HG02970 (cell line): ENCODE results near the gene CLASP2.
"Not testable (repeated sequence)": the region's sequence is repeated elsewhere in the genome, so short reads cannot be mapped to it uniquely, and the experiment has no call there.

Experiments
- ATAC-seq: cut with Tn5 transposase; IDR thresholded peaks from one replicate; pipeline ENCODE4 v1.9.1; 2021; ENCODE audit warnings: mild to moderate bottlenecking, moderate library complexity, moderate number of reproducible peaks; ENCODE audit not compliant: unreplicated experiment, low FRiP score

CLASP2 gene

DNA sequence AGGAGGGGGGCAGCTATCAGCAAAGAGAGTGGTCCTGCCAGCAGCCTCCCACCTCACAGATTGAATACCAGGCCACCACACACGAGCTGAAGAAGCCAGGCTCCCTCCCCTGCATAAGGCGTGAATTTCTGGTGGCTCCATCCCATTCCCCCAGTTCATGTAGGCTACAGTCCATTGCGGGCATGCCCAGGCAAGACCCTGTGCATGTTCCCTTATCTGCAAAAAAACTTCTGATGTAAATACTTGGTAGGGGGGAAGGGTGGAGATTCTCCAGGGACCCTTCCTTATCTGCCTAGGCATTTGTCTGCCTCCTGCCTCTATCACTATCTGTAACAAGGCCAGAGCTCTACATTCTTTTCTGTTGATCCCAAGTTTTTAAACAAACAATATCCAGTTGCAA lies 250.3 kb downstream of the CLASP2 start:
- ATAC-seq, result no peak

DNA sequence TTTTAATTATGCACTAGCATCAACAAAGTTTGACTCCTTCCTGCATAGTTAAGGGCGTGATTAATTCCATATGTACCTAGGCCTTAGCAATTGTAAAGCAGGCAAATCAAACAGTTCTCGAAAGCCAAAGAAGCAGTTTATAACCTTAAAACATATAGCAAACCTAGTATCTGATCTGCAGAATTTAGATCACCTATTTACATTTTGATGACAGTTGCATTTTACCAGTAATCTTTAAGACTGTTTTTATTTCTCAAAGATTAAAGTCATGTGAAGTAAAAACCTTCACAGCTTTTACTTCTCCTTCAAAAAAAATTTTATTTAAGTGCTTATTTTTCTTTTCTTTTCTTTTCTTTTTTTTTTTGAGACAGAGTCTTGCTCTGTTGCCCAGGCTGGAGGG lies 257.0 kb downstream of the CLASP2 start:
- ATAC-seq, result no peak

GRCh38 chr3:33459577-33459976 lies 258.5 kb downstream of the CLASP2 start:
- not testable (repeated sequence) for ATAC-seq

- no peak for ATAC-seq
Observed at GRCh38 chr3:33458446-33458845, 259.6 kb downstream of the CLASP2 start.

- no peak for ATAC-seq
Observed at GRCh38 chr3:33456756-33457155, 261.3 kb downstream of the CLASP2 start.

GRCh38 chr3:33453331-33453761 lies 264.7 kb downstream of the CLASP2 start:
- ATAC-seq, result no peak

DNA sequence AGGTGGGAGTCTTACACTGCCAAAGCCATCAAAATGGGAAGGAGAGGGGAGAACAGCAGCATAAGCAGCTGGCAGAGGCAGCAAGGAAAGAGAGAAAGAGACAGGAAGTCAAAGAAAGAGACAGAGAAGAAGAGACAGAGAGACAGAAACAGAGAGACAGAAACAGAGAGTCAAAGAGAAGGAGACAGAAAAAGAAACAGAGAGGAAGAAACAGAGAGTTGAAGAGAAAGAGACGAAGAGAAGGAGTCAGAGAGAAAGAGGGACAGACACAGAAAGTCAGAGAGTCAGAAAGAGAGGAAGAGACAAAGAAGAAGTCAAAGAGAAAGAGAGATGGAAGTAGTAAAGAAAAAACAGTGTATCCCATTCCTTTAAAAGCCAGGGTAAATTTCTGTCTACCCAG lies 266.1 kb downstream of the CLASP2 start:
- not testable (repeated sequence) for ATAC-seq

DNA sequence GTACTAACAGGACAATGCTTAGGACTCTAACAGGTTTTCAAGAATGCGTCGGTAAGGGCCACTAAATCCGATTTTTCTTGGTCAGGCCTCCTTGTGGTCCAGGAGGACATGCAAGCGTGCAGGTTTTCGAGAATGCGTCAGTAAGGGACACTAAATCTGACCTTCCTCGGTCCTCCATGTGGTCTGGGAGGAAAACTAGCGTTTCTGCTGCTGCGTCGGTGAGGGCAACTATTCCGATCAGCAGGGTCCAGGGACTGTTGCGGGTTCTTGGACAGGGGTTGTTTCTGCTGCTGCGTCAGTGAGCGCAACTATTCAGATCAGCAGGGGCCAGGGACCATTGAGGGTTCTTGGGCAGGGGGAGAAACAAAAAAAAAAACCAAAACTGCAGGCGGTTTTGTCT lies 270.1 kb downstream of the CLASP2 start:
- no peak for ATAC-seq

DNA sequence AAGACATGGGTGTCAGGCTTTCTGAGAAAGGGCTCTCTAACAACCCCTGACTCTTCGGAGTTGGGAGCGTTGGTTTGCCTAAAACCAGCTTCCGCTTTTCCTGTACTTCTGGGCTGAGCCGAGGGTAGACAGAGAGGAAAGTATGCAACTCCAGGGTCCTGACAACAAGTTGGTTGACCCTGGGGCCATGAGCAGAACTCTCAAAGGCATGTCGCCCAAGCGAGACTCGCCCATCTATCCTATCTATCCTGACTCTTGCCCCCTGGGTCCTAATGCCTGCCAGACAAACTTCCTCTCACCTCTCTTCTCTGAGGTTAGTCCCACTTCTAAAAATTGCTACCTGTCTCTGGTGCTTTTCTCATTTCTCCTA lies 270.8 kb downstream of the CLASP2 start:
- not testable (repeated sequence) for ATAC-seq
